Colonic mucosa (tissue), 4 donors: ENCODE measurements around the gene FREM1. TPM values are rescaled to one million over a fixed set of nuclear protein-coding genes. Genes with fewer than 3 reads are reported as not detected.

Source experiments
- DNase-seq: peaks from one replicate; pipeline ENCODE4 v3.0.0-alpha.2; 2020
- H3K27ac ChIP-seq: fragments of 200-600 bp; one replicate; pipeline ENCODE4 v1.8.0; 2021
- H3K27me3 ChIP-seq: fragments of 200-600 bp; one replicate; pipeline ENCODE4 v1.8.0; 2021
- H3K36me3 ChIP-seq: fragments of 200-600 bp; one replicate; pipeline ENCODE4 v1.8.0; 2021
- H3K4me1 ChIP-seq: fragments of 200-600 bp; one replicate; pipeline ENCODE4 v1.8.0; 2021; ENCODE audit warnings: mild to moderate bottlenecking
- H3K4me3 ChIP-seq: fragments of 200-600 bp; one replicate; pipeline ENCODE4 v1.8.0; 2021
- H3K9ac ChIP-seq, 2 donors: one replicate each; pipeline ENCODE4 v1.7.0; 2013; ENCODE audit warnings: control low read depth in 2 of 2, low read depth in 2 of 2, low read length in 2 of 2
- H3K9me3 ChIP-seq: fragments of 200-600 bp; one replicate; pipeline ENCODE4 v1.8.0; 2021
- intact Hi-C: fragments of 100-400 bp; cut with DNase I; formaldehyde crosslinking; loops from one replicate; pipeline ENCODE4 v1.14.1; 2022
- total RNA-seq, 2 donors: library from RNA; stranded (reverse); fragmentation: NEBNext Ultra II Directional in 1 of 2; extraction: Animal tissue kit (Norgen Biotek cat#: 25700) in 1 of 2; gene quantifications; one replicate each; pipeline ENCODE4 v1.2.1, GENCODE V29; 2021
- TF ChIP-seq, protein P1 (sequence below): fragments of 200-600 bp; IDR thresholded peaks from one replicate; pipeline ENCODE4 v1.8.0; 2022; ENCODE audit warnings: antibody characterized with exemption, mild to moderate bottlenecking
- donor health status: healthy.
- donor health status: DM: no; HTN: no; CAD: no.
- donor health status: DM: no; HTN: no; CAD: no.

FREM1 gene
- total RNA-seq, 2 donors from 2014 or later, result 1.1 to 1.5 TPM

- H3K9me3 ChIP-seq, result no peaks in the 10 kb centered on the region
- no peaks in the 10 kb centered on the region for H3K36me3 ChIP-seq
- H3K4me3 ChIP-seq, result no peak overlapping the region
- no peaks in the 10 kb centered on the region for H3K27me3 ChIP-seq
- H3K9ac ChIP-seq, result no peak overlapping the region
- DNase-seq, result no peak
- H3K27ac ChIP-seq, result no peak overlapping the region
- peaks cover 6% of the 10 kb centered on the region for H3K4me1 ChIP-seq
- TF ChIP-seq, protein P1, sequence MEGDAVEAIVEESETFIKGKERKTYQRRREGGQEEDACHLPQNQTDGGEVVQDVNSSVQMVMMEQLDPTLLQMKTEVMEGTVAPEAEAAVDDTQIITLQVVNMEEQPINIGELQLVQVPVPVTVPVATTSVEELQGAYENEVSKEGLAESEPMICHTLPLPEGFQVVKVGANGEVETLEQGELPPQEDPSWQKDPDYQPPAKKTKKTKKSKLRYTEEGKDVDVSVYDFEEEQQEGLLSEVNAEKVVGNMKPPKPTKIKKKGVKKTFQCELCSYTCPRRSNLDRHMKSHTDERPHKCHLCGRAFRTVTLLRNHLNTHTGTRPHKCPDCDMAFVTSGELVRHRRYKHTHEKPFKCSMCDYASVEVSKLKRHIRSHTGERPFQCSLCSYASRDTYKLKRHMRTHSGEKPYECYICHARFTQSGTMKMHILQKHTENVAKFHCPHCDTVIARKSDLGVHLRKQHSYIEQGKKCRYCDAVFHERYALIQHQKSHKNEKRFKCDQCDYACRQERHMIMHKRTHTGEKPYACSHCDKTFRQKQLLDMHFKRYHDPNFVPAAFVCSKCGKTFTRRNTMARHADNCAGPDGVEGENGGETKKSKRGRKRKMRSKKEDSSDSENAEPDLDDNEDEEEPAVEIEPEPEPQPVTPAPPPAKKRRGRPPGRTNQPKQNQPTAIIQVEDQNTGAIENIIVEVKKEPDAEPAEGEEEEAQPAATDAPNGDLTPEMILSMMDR, result no peak
- intact Hi-C loops, result no loop called here
Measured at GRCh38 chr9:14906000-14906399, 4.2 kb downstream of the FREM1 start.

DNA sequence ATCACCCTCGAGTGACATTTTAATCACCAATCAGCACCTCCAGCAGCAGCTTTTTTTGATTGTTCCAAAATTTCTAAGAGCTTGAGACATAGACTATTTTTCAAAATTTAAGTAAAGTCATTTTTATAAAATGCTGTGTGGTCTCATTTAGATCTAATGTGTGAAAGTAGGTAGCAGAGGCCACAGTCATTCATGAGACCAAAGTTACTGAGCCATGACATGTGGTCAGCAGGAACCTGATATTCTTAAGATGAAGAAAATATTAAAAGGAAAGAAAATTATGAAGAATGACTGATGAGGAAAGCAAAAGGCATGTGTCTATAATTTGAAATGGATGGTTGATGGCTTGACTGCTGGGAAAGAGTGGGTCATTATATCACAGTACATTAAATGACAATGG is 7.2 kb downstream of the FREM1 start:
- Histone ChIP-seq H3K9ac (no peak overlapping the region), H3K4me3 (no peak overlapping the region), H3K27me3 (no peaks in the 10 kb centered on the region), H3K4me1 (peaks cover 3% of the 10 kb centered on the region), H3K36me3 (no peaks in the 10 kb centered on the region), H3K27ac (no peak overlapping the region), H3K9me3 (no peaks in the 10 kb centered on the region)
- intact Hi-C loops, result no loop called here
- TF ChIP-seq, protein P1, result no peak
- DNase-seq, result no peak

DNA sequence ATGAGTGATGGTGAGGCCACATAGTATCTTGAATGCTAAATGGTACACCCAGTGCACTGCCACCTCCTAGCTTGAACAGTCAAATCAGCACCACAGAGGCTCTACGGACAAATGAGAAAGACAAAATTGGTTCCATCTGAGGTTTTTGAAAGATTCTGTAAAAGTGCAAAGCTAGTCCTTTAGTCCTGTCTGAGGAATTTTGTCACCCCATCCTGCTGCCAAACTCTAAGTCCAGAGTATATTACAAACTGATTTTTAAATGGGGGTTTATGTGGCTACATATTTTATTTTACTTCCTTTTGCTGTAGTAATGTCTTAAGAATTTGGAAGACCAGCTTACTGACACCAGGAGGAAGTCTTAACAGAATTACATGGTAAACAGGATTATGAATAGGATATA is 7.7 kb downstream of the FREM1 start:
- intact Hi-C loops, result no loop called here
- DNase-seq, result no peak
- no peaks in the 10 kb centered on the region for H3K36me3 ChIP-seq
- no peak overlapping the region for H3K9ac ChIP-seq
- H3K27me3 ChIP-seq, result no peaks in the 10 kb centered on the region
- no peak overlapping the region for H3K4me3 ChIP-seq
- H3K4me1 ChIP-seq, result no peaks in the 10 kb centered on the region
- TF ChIP-seq, protein P1, result no peak
- no peaks in the 10 kb centered on the region for H3K9me3 ChIP-seq
- no peak overlapping the region for H3K27ac ChIP-seq

- H3K36me3 ChIP-seq, result no peaks in the 10 kb centered on the region
- no peak overlapping the region for H3K9ac ChIP-seq
- H3K9me3 ChIP-seq, result no peaks in the 10 kb centered on the region
- no peak overlapping the region for H3K4me3 ChIP-seq
- H3K27me3 ChIP-seq, result no peaks in the 10 kb centered on the region
- intact Hi-C loops, result no loop called here
- TF ChIP-seq, protein P1, result no peak
- no peaks in the 10 kb centered on the region for H3K4me1 ChIP-seq
- H3K27ac ChIP-seq, result no peak overlapping the region
- DNase-seq, result no peak
Measured at GRCh38 chr9:14899815-14900193, 10.4 kb downstream of the FREM1 start.

- Histone ChIP-seq H3K4me1 (no peaks in the 10 kb centered on the region), H3K9ac (no peak overlapping the region), H3K27ac (no peak overlapping the region), H3K9me3 (no peaks in the 10 kb centered on the region), H3K36me3 (no peaks in the 10 kb centered on the region), H3K27me3 (no peaks in the 10 kb centered on the region), H3K4me3 (no peak overlapping the region)
- no peak for DNase-seq
- intact Hi-C loops, result no loop called here
- TF ChIP-seq, protein P1, result no peak
Measured at GRCh38 chr9:14899042-14899814, 11.0 kb downstream of the FREM1 start.
